HG03159 (cell line): ENCODE measurements around the gene AFAP1L1.

ENCODE experiments used
- ATAC-seq: cut with Tn5 transposase; IDR thresholded peaks from one replicate; pipeline ENCODE4 v1.9.1; 2021; ENCODE audit warnings: mild to moderate bottlenecking, moderate library complexity; ENCODE audit not compliant: unreplicated experiment

The AFAP1L1 gene

DNA sequence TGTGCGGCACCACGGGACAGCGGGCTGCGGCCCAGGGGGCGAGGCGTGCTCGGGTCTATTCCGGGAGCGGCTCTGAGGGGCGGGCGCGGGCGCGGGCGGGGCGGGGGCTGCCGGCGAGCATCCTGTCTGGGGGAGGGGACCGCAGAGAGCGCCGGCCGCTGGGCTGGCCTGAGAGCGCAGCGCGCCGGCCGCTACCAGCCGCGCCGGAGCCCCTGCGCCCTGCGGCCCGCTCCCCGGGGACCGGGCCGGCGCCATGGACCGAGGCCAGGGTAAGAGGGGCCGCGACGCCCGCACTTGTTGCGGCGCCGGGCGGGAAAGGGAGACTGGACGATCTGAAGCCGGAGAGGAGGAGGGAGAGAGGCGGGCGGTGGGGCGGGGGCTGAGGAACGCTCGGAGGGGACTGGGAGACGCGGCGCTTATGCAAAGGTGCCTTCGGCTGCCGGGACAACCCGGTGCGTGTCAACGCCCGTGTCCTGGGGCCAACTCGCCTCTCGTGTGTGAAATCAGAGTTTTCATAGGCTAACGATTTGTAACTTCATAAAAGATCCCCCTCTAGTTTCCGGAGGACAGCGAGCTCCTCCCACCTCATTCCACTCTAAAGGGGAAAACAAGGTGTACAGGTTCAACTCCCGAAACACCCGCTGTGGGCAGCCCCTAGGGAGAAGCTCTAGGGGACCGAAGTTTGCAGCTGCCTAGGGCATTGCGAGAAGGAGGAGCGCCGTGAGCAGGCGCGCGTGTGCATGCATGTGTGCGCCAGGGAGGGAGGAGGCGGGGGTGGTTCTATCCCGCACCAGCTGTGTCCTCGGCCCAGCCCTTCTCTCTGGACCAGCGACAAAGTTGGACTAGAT is at the start of gene AFAP1L1:
TSS of gene AFAP1L1 (plus strand) at position 144 of the 848 bp plus-strand sequence. CDS start at position 254, 110 bp downstream.
- ATAC-seq, result no peak

GRCh38 chr5:149223081-149223848 is 48.4 kb upstream of the AFAP1L1 start:
- no peak for ATAC-seq

DNA sequence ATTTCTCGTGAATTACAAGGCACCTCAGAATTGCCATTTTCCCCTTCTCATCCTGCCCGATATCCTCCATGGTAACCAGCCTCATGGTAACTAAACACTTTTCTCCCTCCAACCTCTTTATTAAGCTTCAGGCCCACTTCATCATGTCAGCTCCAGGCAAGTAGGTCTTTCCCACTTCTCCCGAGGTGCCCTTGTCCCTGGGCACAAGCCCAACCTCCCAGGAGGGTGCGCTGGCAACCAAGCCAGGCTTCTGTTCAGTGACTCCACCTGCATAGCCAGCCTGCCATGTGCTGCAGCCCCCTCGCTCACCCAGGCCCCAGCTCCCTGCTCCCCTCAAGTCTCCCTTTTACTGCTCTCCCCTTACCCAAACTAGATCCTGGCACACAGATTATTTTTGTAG is 47.4 kb upstream of the AFAP1L1 start:
- no peak for ATAC-seq

- ATAC-seq, result no peak
Observed at GRCh38 chr5:149227168-149227826, 44.4 kb upstream of the AFAP1L1 start.

DNA sequence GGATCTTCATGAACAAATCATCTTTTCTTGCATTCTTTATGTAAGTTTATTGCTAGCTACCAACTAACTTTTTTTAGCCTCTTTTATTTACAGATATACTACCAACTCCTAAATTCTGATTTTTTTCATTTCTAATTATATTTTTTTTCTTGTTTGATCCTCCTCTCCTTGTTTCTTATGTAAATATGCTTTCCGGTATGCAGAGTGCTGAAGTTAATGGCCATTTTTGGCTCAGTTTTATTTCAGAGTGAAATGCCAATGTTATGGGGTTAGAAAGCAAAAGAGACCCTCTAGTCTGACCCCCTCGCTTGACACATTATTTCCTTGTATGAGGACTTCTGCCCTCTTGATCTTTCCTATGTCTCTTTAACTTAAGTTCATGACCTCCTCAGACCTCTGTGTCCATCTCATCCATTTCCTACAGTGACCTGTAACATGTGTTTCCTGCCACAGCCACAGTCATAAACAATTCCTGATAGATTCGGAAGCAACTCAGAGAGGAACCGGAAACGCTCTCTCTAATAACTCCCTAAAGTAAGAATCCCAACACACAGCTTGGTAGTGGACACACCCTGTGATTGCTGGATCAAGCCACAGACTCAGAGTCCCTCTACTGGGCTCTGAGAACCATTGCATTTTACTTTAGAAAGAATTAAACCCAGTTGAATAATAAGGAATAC is 42.9 kb upstream of the AFAP1L1 start:
- no peak for ATAC-seq

- no peak for ATAC-seq
Observed at GRCh38 chr5:149229298-149229937, 42.2 kb upstream of the AFAP1L1 start.

DNA sequence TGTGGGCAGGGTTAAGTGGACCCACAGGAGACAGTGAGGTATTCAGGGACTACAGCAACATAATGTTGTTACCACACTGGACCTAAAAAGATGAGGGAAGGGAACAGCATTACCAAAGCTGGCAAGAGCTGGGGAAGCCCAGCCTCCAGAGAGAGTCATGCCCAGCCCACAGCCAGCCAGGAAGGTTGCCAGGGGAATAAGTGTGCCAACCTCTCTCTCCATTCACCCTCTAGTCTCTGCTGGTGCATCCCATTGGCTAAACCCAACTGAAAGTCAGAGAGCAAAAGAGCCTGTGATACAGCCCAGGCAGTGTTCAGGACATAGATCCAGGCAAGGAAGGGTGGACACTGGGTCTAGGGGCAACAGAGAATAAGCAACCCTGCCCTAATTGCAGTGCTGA is 35.8 kb upstream of the AFAP1L1 start:
- no peak for ATAC-seq

DNA sequence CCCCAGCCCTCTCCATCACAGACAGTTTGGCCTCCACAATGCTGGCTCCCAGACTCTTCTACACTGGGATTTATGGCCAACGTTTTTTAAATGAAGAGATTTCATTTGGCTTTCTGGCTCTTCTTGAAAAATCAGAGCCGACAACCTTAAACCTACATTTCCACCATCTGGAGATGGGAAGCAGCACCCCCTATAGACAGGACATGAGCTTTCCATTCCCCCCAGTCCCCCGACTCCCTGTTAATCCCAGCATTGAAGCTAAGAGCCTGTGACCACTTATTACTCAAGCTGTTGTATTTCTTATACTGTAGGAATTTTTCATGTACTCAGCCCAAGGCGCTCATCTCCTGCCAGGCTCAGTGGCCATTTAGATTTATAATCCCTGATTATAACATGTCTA is 34.0 kb upstream of the AFAP1L1 start:
- ATAC-seq, result no peak

- no peak for ATAC-seq
Observed at GRCh38 chr5:149238540-149238939, 33.1 kb upstream of the AFAP1L1 start.

DNA sequence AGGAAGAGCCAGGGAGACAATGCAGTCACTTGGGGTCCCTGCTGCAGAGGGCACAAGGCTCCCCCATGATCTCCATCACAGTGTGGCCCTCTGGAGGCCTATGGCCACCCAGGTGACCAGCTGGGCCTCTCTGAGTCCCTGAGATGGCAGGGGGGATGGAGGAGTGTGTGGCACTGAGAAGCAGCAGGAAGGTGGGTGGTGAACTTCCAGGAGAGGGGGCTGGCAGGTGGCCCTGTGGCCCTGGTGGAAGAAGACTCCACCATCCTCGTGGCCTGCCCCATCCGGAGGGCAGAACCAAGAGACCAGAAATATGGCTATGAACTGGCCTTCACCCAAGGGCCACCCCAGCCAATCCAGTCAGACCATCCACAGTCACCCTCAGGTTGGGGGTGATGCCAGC is 31.7 kb upstream of the AFAP1L1 start:
- ATAC-seq, result no peak

DNA sequence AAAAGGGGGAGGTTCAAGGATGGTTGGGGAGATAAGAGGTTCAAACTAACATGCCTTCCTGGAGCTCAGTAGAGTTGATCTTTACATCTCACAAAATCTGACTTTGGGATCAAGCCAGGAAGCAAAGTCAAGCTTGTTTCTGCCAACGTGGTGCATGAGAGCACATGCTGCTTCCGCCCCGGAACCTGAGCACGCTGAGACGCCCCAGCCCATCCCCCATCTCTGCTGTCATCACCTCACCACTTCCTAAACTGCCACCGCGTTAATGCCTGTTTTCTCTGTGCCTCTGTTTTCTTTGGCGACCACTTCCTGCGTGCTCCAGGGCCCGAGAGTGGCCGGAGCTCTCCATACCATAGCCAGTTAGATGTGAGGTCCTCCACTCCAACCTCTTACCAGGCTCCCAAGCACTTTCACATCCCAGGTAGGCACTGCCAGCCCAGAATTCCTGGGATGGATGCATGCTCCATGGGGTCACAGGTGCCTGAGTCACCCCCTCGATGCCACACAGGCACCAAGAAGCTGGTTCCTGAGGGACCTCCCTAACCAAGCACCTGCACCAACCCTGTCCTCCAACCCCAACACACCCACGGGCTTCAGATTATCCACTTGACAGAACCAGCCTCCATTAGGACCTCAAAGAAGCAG is 31.2 kb upstream of the AFAP1L1 start:
- ATAC-seq, result no peak

DNA sequence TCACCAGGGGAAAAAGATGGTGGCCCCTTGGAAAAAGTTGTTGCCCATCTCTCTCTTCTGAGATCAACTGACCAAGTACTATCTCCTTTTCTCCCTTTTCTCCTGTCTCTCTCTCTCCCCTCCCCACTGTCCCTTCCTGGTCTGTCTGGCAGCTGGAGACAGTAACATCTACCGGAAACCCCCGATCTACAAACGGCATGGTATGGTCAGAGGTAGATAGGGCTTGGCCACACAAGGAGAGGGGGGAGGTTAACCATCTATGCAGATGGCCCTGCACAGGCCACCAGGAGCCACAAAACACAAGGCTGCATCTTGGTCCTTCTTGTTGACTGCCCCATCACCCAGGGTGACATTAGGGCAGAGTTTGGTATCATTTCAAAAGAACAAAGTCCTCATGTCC is 29.3 kb upstream of the AFAP1L1 start:
- ATAC-seq, result no peak

DNA sequence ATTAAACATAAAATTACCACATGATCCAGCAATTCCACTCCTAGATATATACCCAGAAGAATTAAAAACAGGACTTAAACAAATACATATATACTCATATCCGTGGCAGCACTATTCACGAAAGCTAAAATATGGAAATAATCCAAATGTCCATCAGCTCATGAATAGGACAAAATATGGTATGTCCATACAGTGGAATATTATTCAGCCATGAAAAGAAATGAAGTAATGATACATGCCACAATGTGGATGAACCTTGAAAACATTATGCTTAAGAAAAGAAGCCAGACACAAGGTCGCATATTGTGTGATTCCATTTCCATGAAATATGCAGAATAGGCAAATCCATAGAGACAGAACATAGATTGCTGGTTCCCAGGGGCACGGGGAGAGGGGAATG is 24.8 kb upstream of the AFAP1L1 start:
- ATAC-seq, result no peak

DNA sequence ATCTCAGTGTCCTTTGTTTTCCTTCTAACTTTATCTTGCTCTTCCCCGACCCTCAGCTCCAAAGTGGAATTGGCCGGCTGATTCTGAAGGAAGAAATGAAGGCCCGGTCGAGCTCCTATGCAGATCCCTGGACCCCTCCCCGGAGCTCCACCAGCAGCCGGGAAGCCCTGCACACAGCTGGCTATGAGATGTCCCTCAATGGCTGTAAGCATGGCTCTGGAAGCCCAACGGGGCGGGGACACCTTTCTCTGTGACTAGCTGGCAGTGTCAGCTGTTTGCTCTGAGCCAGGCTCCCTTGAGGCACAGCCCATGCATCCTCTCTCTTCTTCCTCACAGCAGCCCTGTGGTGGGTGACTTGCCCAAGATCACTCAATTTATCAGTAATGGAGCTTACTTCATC is 23.9 kb upstream of the AFAP1L1 start:
- no peak for ATAC-seq

- ATAC-seq, result no peak
Observed at GRCh38 chr5:149251546-149251945, 20.1 kb upstream of the AFAP1L1 start.

DNA sequence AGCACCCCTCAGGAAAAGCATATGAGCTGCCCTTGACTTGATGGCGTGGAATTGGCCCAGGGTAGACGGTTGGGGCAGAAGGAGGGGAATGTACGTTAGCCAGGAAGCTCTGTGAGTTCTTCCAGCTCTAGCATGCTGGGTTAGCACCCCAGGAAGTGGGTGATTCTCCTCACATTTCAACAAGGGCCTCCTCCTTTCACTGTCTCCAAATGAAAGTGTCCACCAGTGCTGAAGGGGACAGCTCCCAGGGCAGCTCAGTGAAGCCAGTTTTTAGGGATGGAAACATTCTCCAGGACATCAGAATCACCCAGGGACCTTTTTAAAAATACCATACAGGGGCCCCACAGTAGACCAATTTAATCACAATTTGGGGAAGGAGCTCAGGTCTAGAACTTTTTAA is 17.2 kb upstream of the AFAP1L1 start:
- no peak for ATAC-seq

DNA sequence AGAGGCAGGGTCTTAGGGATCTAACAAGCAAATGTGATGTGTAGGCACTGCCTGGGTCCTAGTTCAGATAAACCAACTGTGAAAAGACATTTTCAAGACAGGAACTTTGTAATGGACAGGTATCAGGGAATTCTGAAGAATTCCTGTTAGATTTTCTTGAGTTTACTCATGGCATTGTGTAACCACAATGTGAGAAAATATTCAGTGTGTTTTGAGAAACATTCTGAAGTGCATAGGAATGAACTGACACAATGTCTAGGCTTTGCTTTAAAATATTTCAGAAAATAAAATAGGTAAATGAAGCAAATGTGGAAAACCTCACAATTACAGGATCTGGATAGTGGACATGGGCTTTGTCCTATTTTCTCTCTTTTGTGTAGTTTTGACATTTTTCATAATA is 15.2 kb upstream of the AFAP1L1 start:
- ATAC-seq, result no peak

DNA sequence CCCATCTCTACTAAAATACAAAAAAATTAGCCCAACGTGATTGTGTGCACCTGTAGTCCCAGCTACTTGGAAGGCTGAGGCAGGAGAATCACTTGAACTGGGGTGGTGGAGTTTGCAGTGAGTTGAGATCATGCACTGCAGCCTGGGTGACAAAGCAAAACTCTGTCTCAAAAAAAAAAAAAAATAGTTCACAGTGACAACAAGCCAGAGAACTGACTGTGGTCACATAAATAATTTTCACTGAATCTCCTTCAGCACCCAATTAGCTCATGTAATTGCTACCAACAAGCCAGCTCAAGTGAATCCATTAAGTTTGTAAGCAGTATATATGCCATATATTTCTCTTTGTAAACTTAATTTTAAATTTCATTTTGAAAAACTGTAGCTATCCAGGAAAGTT is 14.5 kb upstream of the AFAP1L1 start:
- no peak for ATAC-seq

- ATAC-seq, result no peak
Observed at GRCh38 chr5:149257889-149258705, 13.6 kb upstream of the AFAP1L1 start.
